ENCODE results near the gene OGDH.
A peak's percentile ranks its signal among the peaks of the same experiment; 100 is the strongest.
"Not testable (repeated sequence)": the region's sequence is repeated elsewhere in the genome, so short reads cannot be mapped to it uniquely, and the experiment has no call there.

OGDH gene

GRCh38 chr7:44667190-44667589, 60.8 kb downstream of the OGDH start:
- DNase-seq (ENCODE audit: low spot score) = peak; percentile 6

GRCh38 chr7:44671069-44671468, 64.6 kb downstream of the OGDH start:
- DNase-seq (ENCODE audit: low spot score) = no peak

- DNase-seq (ENCODE audit: low spot score) = no peak
These were observed 66.9 kb downstream of the OGDH start for GRCh38 chr7:44673324-44673723.

- no peak for DNase-seq (ENCODE audit: low spot score)
These were observed 67.3 kb downstream of the OGDH start for GRCh38 chr7:44673771-44674170.

DNA sequence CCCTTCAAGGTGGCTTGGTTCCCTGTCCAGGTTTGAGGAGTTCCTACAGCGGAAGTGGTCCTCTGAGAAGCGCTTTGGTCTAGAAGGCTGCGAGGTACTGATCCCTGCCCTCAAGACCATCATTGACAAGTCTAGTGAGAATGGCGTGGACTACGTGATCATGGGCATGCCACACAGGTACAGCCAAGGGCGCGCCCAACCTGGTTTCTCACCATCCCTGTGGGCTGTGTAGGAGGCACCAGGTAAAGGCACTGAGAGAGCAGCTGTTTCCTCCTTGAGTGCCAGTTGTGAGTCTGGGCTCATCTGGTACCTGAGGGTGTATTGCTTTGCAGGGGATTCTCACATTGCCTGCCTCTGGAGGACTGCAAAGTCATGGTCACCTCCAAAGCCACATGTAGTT, 68.0 kb downstream of the OGDH start:
- DNase-seq (ENCODE audit: low spot score) = no peak

GRCh38 chr7:44676776-44677175, 70.3 kb downstream of the OGDH start:
- DNase-seq (ENCODE audit: low spot score) = no peak

DNA sequence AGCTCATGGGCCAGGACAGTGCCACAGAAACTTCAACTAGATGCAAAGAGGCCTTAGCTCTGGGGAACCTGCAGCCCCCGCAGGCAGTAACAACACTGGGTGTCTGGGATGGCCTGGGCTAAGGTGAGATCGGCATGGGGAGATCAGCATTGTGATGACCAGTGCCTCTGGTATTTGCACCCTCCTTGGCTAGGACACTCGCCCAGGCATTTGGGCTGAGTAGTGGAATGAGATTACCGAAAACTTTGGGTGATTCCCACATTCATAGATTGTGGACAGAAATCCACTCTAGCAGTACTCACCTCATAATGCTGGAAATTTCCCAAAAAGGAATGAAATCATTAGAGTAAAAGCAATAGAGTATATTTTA, 71.7 kb downstream of the OGDH start:
- no peak for DNase-seq (ENCODE audit: low spot score)

GRCh38 chr7:44678471-44679179, 72.2 kb downstream of the OGDH start:
- peak; percentile 28 for DNase-seq (ENCODE audit: low spot score)

- DNase-seq (ENCODE audit: low spot score) = no peak
These were observed 75.2 kb downstream of the OGDH start for GRCh38 chr7:44681645-44682044.

DNA sequence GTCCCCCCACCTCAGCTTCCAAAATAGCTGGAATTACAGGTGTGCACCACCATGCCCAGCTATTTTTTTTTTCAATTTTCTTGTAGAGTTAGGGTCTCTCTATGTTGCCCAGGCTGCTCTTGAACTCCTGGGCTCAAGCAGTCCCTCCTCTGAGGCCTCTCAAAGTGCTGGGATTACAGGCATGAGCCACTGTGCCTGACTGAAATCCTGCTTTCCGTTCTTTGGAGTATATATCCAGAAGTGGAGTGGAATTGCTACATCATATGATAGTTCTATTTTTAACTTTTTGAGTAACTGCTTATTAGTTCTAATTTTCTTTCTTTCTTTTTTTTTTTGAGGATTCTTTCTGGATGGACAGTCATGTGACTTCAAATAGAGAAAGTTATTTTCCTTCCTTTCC, 79.3 kb downstream of the OGDH start:
- DNase-seq (ENCODE audit: low spot score) = no peak

DNA sequence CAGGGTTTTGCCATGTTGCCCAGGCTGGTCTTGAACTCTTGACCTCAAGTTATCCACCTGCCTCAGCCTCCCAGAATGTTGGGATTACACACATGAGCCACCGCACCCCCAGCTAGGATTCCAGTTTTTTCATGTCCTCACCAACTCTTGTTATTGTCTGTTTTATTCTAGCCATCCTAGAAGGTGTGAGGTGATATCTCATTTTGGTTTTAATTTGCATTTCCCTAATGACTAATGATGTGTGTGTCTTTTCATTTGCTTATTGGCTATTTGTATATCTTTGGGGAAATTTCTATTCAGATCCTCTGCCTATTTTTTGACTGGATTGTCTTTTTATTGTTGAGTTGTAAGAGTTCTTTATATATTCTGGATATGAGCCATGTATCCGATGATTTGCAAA, 83.0 kb downstream of the OGDH start:
- no peak for DNase-seq (ENCODE audit: low spot score)

GRCh38 chr7:44693641-44694313, 87.3 kb downstream of the OGDH start:
- DNase-seq (ENCODE audit: low spot score) = peak; percentile 4

GRCh38 chr7:44694326-44694725, 87.9 kb downstream of the OGDH start:
- DNase-seq (ENCODE audit: low spot score) = no peak

DNA sequence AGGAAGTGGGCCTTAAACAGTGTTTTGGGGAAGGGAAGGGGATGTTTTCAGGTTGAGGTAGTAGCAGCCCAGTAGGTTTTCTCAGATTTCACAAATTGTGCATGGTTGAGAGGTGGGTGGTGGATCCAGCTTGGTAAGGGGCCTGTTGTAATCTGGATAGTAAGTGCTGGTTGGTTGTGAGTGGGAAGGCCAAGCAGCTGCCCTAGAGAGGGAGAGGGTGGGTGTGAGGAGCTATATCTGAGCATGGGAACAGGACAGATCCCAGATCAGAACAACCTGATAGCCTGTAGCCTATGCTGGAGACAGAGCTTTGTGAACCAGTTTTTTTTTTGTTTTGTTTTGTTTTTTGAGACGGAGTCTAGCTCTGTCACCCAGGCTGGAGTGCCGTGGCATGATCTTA, 88.3 kb downstream of the OGDH start:
- DNase-seq (ENCODE audit: low spot score) = no peak

DNA sequence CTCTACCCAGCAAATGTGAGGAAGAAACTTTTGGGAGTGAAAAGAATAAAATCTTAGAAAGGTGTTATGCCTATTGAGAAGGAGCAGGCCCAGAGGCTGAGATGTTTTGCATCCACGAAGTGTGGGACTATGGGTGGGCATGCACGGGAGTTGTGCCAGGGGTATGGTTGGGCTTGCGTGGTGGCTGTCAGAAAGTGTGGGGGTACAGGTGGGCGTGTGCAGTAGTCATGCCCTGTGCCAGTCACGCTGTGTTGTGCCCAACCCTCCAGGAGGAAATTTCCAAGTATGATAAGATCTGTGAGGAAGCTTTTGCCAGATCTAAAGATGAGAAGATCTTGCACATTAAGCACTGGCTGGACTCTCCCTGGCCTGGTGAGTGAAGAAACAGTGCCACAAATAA, 89.3 kb downstream of the OGDH start:
- DNase-seq (ENCODE audit: low spot score) = no peak

DNA sequence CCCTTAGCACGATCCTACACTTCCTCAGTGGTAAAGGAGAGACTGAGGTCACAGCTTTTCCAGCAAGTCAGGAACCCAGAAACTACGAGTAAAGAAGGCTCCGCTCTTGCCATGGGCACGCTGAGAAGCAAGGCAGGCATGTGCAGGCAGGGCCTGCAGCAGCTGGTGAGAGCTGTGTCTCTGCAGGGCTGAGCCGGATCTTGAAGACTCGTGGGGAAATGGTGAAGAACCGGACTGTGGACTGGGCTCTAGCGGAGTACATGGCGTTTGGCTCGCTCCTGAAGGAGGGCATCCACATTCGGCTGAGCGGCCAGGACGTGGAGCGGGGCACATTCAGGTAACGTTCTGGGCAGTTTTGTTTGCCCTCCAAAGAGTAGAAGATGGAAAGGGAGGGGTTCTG, 90.3 kb downstream of the OGDH start:
- DNase-seq (ENCODE audit: low spot score) = no peak

DNA sequence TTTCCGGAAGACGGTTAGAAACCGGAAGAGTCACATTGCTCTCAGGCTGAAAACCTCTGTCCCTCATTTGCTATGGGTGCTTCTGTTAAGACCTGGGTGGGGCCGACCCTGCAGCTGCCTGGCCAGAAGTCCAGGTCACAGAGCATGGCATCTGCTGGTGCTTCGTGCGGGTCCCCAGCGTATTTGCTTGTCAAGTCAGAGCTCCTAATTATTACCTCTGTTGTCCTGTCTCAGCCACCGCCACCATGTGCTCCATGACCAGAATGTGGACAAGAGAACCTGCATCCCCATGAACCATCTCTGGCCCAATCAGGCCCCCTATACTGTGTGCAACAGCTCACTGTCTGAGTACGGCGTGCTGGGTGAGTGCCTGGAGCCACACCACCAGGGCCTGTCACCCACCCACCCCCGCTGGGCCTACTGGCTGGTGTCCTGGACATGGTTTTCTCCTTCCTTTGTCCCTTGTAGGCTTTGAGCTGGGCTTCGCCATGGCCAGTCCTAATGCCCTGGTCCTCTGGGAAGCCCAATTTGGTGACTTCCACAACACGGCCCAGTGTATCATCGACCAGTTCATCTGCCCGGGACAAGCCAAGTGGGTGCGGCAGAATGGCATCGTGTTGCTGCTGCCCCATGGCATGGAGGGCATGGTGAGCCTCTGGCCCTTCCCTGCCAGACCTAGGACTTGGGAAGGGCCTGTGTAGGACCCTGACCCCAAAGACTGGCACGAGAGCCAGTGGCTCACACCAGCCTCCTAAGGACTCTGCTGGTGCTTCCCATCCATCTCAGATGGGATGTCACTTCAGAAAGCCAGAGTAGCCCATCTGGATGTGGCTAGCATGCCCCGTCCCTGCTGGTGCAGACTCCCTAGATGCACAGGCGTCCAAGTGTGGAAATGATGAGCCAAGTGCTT, 91.0 kb downstream of the OGDH start:
- DNase-seq (ENCODE audit: low spot score) = no peak

- no peak for DNase-seq (ENCODE audit: low spot score)
These were observed 91.7 kb downstream of the OGDH start for GRCh38 chr7:44698046-44698580.

GRCh38 chr7:44699598-44699997, 93.2 kb downstream of the OGDH start:
- not testable (repeated sequence) for DNase-seq (ENCODE audit: low spot score)

DNA sequence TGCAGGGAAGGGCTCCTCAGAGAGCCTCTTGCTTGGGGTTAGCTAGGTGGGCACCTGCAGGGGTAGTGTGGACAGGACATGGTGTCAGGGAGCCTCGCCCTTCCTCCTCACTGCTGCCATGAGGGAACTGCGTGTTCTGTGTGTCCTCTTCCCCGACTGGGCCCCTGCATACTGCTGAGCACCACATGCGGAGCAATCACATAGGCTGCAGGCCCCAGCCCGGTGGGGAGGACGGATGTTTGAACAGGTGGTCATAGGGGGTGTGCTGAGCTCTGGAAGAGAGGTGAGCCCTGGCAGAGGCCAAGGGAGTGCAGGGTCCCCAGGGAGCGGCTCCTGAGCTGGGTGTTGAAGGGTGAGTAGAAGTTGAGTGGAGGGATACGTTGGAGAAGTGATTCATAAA, 93.9 kb downstream of the OGDH start:
- no peak for DNase-seq (ENCODE audit: low spot score)

- DNase-seq (ENCODE audit: low spot score) = not testable (repeated sequence)
These were observed 97.0 kb downstream of the OGDH start for GRCh38 chr7:44703391-44703790.

- no peak for DNase-seq (ENCODE audit: low spot score)
These were observed 97.5 kb downstream of the OGDH start for GRCh38 chr7:44703921-44704320.

DNA sequence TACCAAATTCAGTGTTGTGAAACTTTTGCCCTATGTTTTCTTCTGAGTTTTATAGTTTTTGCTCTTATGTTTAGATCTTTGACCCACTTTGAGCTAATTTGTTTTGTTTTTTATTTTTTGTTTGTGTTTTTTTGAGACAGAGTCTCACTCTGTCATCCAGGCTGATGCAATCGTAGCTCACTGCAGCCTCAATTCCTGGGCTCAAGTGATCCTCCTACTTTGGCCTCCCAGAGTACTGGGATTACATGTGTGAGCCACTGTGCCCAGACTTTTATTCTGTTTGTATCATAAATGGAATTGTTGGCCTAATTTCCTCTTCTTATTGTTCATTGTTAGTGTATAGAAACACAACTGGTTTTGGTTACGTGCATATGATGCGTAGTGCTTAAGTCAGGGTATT, 99.0 kb downstream of the OGDH start:
- DNase-seq (ENCODE audit: low spot score) = no peak

All from pons (tissue), 1 donor.